ENCODE results near the gene ADGRD2. TPM values are rescaled to one million over a fixed set of nuclear protein-coding genes. Genes with fewer than 3 reads are reported as not detected.

Gene ADGRD2
- total and polyA plus RNA-seq, 9 of the 15 experiments (the other 6 are each of a cell fraction or from before 2014, with no cell fraction given): not detected

DNA sequence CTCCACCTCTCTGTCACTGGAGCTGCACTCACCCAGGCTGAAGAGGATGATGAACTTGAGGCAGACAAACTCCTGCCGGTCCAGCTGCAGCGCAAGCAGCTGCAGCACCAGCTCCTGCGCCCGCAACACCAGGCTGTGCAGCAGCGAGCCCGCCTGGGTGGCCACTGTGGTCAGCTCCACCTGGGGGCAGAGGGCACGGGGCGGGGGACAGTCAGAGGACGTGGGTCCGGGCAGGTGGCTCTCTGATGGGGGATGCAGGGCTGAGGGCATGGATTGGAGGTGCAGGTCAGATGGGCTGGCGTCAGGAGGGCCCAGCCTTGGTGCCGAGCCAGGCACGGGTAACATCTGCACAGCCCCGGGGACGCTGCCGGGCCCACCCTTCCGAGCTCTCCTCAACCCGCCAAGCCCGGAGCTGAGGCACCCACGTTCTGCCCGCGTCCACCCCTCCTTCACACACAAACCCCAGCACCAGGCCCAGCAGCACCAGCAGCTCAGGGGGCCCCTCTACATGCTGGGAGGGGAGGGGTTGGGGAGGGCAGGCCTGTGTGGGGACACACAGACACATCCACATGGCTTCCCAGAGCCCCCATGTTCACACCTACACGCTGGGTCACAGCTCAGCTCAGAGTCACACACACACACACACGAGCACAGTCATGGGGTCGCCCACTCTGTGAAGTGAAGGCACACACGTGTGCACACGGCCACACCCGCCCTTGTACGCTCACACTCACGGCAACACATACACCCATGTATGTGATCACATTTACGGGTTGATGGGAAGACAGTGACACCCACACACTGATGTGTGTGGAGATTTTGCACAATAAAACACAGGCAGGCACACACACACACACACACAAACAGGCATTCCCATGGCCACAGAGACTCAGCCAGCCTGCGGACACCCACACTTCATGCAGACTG lies 41.1 kb downstream of the ADGRD2 start:
- ChIA-PET CTCF (ENCODE audit: low intra/inter-chr PET ratio) (no interaction called here), POLR2A (interaction anchor here (0.6 kb wide), 2 partner anchors 15 to 326 kb away, joined by 3 read pairs; no protein-coding TSS in a partner anchor)
- H3K27me3 ChIP-seq (ENCODE audit: control insufficient read depth in 2 of 2, insufficient read depth in 2 of 2, low read length in 2 of 2): peaks cover 19 to 84% of the 10 kb centered on the region in 2 experiments
- H3K9ac ChIP-seq (ENCODE audit: insufficient read depth in 1 of 2, low read depth in 2 of 2, low read length in 2 of 2): no peak overlapping the region; a peak in 1 of 4 replicates
- H3K4me1 ChIP-seq (replicated peaks in 1 of 2; ENCODE audit: control insufficient read depth in 2 of 2, insufficient read depth in 2 of 2, low read length in 2 of 2): peaks cover 11 to 50% of the 10 kb centered on the region in 2 experiments; a peak in 3 of 5 replicates
- BruUV-seq (replicated peaks): no TSS peak
- H2AFZ ChIP-seq (ENCODE audit: low read depth, low read length): no peak overlapping the region
- H3K79me2 ChIP-seq (ENCODE audit: control insufficient read depth, insufficient read depth, low read length): no peaks in the 10 kb centered on the region
- H3K9me1 ChIP-seq (ENCODE audit: control insufficient read depth, insufficient read depth, low read length): no peaks in the 10 kb centered on the region
- no peaks in the 10 kb centered on the region for H3K36me3 ChIP-seq (ENCODE audit: control insufficient read depth, insufficient read depth, low read length)
- H4K20me1 ChIP-seq (replicated peaks; ENCODE audit: control insufficient read depth, insufficient read depth, low read length): peaks cover 19% of the 10 kb centered on the region; the same call in 1 of the 2 replicates
- ATAC-seq (no peak), FAIRE-seq (no peak), DNase-seq (ENCODE audit: extremely low read depth in 1 of 4, low spot score in 3 of 4) (no peak)
- no peak overlapping the region for H3K27ac ChIP-seq (ENCODE audit: extremely low read depth, low read depth, low read length)
- no peak overlapping the region for H3K4me2 ChIP-seq (ENCODE audit: insufficient read depth, low read length)
- in situ Hi-C loops (cut with MboI): no loop called here
- intact Hi-C loops (cut with micrococcal nuclease): no loop called here
- no peak overlapping the region for H3K4me3 ChIP-seq
- WGBS (ENCODE audit: insufficient coverage, low coverage, missing lambda C conversion rate): 12% methylated on average over 31 of the region's 32 CpGs
- no peaks in the 10 kb centered on the region for H3K9me3 ChIP-seq (replicated peaks; ENCODE audit: control insufficient read depth, insufficient read depth, low read depth, low read length)
- TF ChIP-seq CEBPB (tag; IDR thresholded peaks at IDR 0.05) (no peak), RFX1 (IDR thresholded peaks at IDR 0.05) (no peak), TAF7 (tag; IDR thresholded peaks at IDR 0.05) (no peak), POLR2AphosphoS5 (IDR thresholded peaks at IDR 0.05; ENCODE audit: control insufficient read depth, insufficient read depth, low read depth, low read length) (no peak), HMGN3 (IDR thresholded peaks at IDR 0.05; ENCODE audit: borderline replicate concordance, extremely low read depth, insufficient read length, low read depth, low read length) (no peak)
- TF ChIP-seq, protein P1, sequence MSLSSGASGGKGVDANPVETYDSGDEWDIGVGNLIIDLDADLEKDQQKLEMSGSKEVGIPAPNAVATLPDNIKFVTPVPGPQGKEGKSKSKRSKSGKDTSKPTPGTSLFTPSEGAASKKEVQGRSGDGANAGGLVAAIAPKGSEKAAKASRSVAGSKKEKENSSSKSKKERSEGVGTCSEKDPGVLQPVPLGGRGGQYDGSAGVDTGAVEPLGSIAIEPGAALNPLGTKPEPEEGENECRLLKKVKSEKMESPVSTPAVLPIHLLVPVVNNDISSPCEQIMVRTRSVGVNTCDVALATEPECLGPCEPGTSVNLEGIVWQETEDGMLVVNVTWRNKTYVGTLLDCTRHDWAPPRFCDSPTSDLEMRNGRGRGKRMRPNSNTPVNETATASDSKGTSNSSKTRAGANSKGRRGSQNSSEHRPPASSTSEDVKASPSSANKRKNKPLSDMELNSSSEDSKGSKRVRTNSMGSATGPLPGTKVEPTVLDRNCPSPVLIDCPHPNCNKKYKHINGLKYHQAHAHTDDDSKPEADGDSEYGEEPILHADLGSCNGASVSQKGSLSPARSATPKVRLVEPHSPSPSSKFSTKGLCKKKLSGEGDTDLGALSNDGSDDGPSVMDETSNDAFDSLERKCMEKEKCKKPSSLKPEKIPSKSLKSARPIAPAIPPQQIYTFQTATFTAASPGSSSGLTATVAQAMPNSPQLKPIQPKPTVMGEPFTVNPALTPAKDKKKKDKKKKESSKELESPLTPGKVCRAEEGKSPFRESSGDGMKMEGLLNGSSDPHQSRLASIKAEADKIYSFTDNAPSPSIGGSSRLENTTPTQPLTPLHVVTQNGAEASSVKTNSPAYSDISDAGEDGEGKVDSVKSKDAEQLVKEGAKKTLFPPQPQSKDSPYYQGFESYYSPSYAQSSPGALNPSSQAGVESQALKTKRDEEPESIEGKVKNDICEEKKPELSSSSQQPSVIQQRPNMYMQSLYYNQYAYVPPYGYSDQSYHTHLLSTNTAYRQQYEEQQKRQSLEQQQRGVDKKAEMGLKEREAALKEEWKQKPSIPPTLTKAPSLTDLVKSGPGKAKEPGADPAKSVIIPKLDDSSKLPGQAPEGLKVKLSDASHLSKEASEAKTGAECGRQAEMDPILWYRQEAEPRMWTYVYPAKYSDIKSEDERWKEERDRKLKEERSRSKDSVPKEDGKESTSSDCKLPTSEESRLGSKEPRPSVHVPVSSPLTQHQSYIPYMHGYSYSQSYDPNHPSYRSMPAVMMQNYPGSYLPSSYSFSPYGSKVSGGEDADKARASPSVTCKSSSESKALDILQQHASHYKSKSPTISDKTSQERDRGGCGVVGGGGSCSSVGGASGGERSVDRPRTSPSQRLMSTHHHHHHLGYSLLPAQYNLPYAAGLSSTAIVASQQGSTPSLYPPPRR (CRISPR knock-in tag; IDR thresholded peaks at IDR 0.05; ENCODE audit: borderline replicate concordance): no peak
- TF ChIP-seq, protein P2, sequence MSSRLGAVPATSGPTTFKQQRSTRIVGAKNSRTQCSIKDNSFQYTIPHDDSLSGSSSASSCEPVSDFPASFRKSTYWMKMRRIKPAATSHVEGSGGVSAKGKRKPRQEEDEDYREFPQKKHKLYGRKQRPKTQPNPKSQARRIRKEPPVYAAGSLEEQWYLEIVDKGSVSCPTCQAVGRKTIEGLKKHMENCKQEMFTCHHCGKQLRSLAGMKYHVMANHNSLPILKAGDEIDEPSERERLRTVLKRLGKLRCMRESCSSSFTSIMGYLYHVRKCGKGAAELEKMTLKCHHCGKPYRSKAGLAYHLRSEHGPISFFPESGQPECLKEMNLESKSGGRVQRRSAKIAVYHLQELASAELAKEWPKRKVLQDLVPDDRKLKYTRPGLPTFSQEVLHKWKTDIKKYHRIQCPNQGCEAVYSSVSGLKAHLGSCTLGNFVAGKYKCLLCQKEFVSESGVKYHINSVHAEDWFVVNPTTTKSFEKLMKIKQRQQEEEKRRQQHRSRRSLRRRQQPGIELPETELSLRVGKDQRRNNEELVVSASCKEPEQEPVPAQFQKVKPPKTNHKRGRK (tag; IDR thresholded peaks at IDR 0.05): no peak
- TF ChIP-seq, protein P3, sequence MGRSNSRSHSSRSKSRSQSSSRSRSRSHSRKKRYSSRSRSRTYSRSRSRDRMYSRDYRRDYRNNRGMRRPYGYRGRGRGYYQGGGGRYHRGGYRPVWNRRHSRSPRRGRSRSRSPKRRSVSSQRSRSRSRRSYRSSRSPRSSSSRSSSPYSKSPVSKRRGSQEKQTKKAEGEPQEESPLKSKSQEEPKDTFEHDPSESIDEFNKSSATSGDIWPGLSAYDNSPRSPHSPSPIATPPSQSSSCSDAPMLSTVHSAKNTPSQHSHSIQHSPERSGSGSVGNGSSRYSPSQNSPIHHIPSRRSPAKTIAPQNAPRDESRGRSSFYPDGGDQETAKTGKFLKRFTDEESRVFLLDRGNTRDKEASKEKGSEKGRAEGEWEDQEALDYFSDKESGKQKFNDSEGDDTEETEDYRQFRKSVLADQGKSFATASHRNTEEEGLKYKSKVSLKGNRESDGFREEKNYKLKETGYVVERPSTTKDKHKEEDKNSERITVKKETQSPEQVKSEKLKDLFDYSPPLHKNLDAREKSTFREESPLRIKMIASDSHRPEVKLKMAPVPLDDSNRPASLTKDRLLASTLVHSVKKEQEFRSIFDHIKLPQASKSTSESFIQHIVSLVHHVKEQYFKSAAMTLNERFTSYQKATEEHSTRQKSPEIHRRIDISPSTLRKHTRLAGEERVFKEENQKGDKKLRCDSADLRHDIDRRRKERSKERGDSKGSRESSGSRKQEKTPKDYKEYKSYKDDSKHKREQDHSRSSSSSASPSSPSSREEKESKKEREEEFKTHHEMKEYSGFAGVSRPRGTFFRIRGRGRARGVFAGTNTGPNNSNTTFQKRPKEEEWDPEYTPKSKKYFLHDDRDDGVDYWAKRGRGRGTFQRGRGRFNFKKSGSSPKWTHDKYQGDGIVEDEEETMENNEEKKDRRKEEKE (IDR thresholded peaks at IDR 0.05; ENCODE audit: borderline replicate concordance in 1 of 2, control insufficient read depth in 1 of 2, low read depth in 2 of 2, low read length in 1 of 2): no peak

All from K562 (cell line).